ENCODE results near the gene CEP41. TPM values are rescaled to one million over a fixed set of nuclear protein-coding genes. Genes with fewer than 3 reads are reported as not detected.
"Not testable (repeated sequence)": the region's sequence is repeated elsewhere in the genome, so short reads cannot be mapped to it uniquely, and the experiment has no call there.

CEP41 gene
- total RNA-seq, 6 experiments from 2014 or later, result 2.6 to 11.7 (median 4.6) TPM

DNA sequence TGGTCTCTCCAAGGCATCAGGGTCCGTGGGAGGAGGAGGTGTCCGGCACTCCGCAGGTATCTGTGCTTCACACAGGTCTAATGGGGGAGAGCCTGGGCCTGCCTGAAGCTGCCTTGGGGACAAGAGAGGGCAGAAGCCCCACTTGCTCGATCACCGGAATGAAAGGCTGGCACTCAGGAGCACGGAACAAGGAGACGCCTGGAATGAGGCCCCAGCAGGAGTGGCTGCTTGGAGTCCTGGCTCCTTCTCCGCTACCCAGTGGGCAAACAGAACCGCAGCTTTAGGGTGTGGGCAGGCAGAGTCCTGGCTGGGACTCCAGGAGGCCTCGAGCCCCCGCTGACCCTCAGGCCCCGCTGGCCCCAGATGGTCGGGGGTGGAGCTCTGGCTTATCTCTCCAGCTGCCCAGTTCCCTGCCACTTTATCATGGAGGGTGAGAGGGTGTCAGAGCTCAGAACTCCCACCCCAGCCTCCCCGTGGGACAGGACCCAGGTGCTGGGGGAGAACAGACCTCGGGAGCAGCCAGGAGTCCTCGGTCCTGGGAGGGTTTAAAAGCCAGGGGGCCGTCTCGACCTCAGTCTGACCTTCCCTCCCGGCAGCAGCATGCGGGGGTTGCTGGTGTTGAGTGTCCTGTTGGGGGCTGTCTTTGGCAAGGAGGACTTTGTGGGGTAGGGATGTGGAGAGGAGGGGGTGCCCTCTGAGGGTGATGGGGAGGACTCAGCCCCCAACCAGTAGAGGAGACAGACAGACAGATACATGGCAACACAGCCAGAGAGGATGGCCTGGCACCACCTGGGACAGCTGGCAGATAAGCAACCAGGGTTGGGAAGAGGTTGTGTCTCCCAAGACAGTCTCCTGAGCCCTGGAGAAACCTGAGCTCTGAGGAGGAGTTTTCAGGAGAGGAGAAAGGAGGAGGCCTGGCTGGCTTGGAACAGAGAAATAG, 60.6 kb downstream of the CEP41 start, which contains the start of gene CPA1:
TSS of gene CPA1 (plus strand) at position 574 of the 940 bp plus-strand sequence. CDS start at position 601, 27 bp downstream.
- Histone ChIP-seq H3K4me3 (no peak within 1 kb of the TSS), H3K27me3 (no peaks in the 10 kb centered on the region), H3K27ac (no peak within 1 kb of the TSS), H3K4me1 (no peaks in the 10 kb centered on the region), H3K9me3 (no peaks in the 10 kb centered on the region), H3K36me3 (no peaks in the 10 kb centered on the region)
- intact Hi-C loops (cut with DNase I), result no loop called here
- TF ChIP-seq, protein P1, sequence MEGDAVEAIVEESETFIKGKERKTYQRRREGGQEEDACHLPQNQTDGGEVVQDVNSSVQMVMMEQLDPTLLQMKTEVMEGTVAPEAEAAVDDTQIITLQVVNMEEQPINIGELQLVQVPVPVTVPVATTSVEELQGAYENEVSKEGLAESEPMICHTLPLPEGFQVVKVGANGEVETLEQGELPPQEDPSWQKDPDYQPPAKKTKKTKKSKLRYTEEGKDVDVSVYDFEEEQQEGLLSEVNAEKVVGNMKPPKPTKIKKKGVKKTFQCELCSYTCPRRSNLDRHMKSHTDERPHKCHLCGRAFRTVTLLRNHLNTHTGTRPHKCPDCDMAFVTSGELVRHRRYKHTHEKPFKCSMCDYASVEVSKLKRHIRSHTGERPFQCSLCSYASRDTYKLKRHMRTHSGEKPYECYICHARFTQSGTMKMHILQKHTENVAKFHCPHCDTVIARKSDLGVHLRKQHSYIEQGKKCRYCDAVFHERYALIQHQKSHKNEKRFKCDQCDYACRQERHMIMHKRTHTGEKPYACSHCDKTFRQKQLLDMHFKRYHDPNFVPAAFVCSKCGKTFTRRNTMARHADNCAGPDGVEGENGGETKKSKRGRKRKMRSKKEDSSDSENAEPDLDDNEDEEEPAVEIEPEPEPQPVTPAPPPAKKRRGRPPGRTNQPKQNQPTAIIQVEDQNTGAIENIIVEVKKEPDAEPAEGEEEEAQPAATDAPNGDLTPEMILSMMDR (IDR thresholded peaks at IDR 0.05), result no peak
- TF ChIP-seq POLR2A (IDR thresholded peaks at IDR 0.05), result no peak
- ATAC-seq, result no peak
- DNase-seq, result peak in 1 of 3 donors; percentile 42
- WGBS (ENCODE audit: insufficient coverage, low coverage, low lambda C conversion rate, missing lambda C conversion rate), result 71% methylated on average over 5 of the region's 20 CpGs

GRCh38 chr7:130379532-130379920, 61.3 kb downstream of the CEP41 start:
- intact Hi-C loops (cut with DNase I), result no loop called here
- no peak for TF ChIP-seq POLR2A (IDR thresholded peaks at IDR 0.05)
- TF ChIP-seq, protein P1 (IDR thresholded peaks at IDR 0.05), result no peak
- Histone ChIP-seq H3K27ac (no peak overlapping the region), H3K36me3 (no peaks in the 10 kb centered on the region), H3K9me3 (no peaks in the 10 kb centered on the region), H3K27me3 (no peaks in the 10 kb centered on the region), H3K4me1 (no peaks in the 10 kb centered on the region), H3K4me3 (no peak overlapping the region)
- DNase-seq, result no peak
- no peak for ATAC-seq
- WGBS (ENCODE audit: insufficient coverage, low coverage, low lambda C conversion rate, missing lambda C conversion rate), result no CpG with 5 or more reads among the region's 10 CpGs

GRCh38 chr7:130379019-130379418, 61.8 kb downstream of the CEP41 start:
- TF ChIP-seq, protein P1 (IDR thresholded peaks at IDR 0.05), result no peak
- peak in 1 of 4 donors; percentile 6 for ATAC-seq
- Histone ChIP-seq H3K27ac (no peak overlapping the region), H3K4me3 (no peak overlapping the region), H3K27me3 (no peaks in the 10 kb centered on the region), H3K4me1 (no peaks in the 10 kb centered on the region), H3K36me3 (no peaks in the 10 kb centered on the region), H3K9me3 (no peaks in the 10 kb centered on the region)
- intact Hi-C loops (cut with DNase I), result no loop called here
- no peak for DNase-seq
- 67% methylated on average over 7 of the region's 7 CpGs for WGBS (ENCODE audit: insufficient coverage, low coverage, low lambda C conversion rate, missing lambda C conversion rate)

- intact Hi-C loops (cut with DNase I), result no loop called here
Measured at GRCh38 chr7:130377178-130377577, 63.6 kb downstream of the CEP41 start.

DNA sequence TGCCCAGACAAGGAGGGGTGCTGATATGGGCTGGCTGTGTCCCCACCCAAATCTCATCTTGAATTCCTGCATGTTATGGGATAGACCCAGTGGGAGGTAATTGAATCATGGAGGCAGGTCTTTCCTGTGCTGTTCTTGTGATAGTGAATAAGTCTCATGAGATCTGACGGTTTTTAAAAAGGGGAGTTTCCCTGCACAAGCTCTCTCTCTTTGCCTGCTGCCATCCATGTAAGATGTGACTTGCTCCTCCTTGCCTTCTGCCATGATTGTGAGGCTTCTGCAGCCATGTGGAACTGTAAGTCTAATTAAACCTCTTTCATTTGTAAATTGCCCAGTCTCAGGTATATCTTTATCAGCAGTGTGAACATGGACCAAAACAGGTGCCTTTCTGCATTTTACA, 64.4 kb downstream of the CEP41 start:
- intact Hi-C loops (cut with DNase I); H3K27me3 ChIP-seq; H3K4me1 ChIP-seq; H3K27ac ChIP-seq; H3K9me3 ChIP-seq; H3K4me3 ChIP-seq; DNase-seq; H3K36me3 ChIP-seq; ATAC-seq: not testable (repeated sequence)
- 89% methylated on average over 1 of the region's 1 CpG for WGBS (ENCODE audit: insufficient coverage, low coverage, low lambda C conversion rate, missing lambda C conversion rate)

More at GRCh38 chr7:130377178-130377577, 63.6 kb downstream of the CEP41 start:
- Histone ChIP-seq H3K27me3 (no peaks in the 10 kb centered on the region), H3K4me1 (peaks cover 0 to 5% (median 0%) of the 10 kb centered on the region in 4 donors), H3K36me3 (no peaks in the 10 kb centered on the region), H3K9me3 (no peaks in the 10 kb centered on the region), H3K4me3 (no peak overlapping the region), H3K27ac (no peak overlapping the region)
- no peak for ATAC-seq
- DNase-seq, result no peak
- no peak for TF ChIP-seq POLR2A (IDR thresholded peaks at IDR 0.05)
- TF ChIP-seq, protein P1 (IDR thresholded peaks at IDR 0.05), result no peak
- 68% methylated on average over 3 of the region's 6 CpGs for WGBS (ENCODE audit: insufficient coverage, low coverage, low lambda C conversion rate, missing lambda C conversion rate)
